Activated T-cell treated with anti-CD3 and anti-CD28 coated beads, Interleukin-2, amount 50 U/mL, for 4 hours (primary cell): ENCODE data around the gene BMS1. TPM values are rescaled to one million over a fixed set of nuclear protein-coding genes. Genes with fewer than 3 reads are reported as not detected.
"Not testable (repeated sequence)": the region's sequence is repeated elsewhere in the genome, so short reads cannot be mapped to it uniquely, and the experiment has no call there.

Experiments
- ATAC-seq, 2 donors: fragments of 200-7000 bp; cut with Tn5 transposase; one replicate each; pipeline ENCODE4 v1.10.0; 2021
- DNase-seq: peaks from one replicate; pipeline ENCODE4 v3.0.0-alpha.2; 2020
- H3K27me3 Mint-ChIP-seq: one replicate; pipeline ENCODE4 v1.8.0; 2021; ENCODE audit warnings: low read depth, mixed read lengths
- H3K36me3 Mint-ChIP-seq: one replicate; pipeline ENCODE4 v1.8.0; 2022; ENCODE audit warnings: mixed read lengths; ENCODE audit not compliant: insufficient read depth
- H3K4me1 Mint-ChIP-seq: one replicate; pipeline ENCODE4 v1.8.0; 2021; ENCODE audit warnings: low read depth, mixed read lengths
- H3K4me3 Mint-ChIP-seq: one replicate; pipeline ENCODE4 v1.8.0; 2021; ENCODE audit warnings: mild to moderate bottlenecking, moderate library complexity, mixed read lengths
- H3K9me3 Mint-ChIP-seq: one replicate; pipeline ENCODE4 v1.8.0; 2021; ENCODE audit warnings: mixed read lengths
- total RNA-seq, 3 donors: library from RNA; stranded (reverse); gene quantifications; one replicate each; pipeline ENCODE4 v1.2.1, GENCODE V29; 2021

The BMS1 gene
- total RNA-seq, 3 donors from 2014 or later, result 57.3 to 64.4 (median 58.6) TPM

DNA sequence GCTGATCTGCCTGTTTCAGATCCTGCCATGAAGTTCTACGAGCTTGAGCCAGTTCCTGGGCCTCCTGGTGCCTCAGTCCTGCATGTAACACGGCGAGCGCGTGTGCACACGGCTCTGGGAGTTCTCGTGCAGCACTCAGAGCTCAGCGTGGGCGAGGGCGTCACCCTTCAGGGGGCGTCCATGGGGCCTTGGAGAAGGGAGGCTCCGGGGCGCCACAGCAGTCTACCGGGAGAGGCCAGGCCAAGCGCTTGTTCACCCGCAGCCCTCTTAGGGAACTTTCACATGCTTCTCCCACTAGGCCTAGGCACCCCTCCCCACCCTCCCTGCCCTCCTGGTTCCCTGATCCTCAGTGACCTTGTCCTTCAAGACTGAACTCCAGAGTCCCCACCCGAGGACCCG, 83.1 kb downstream of the BMS1 start:
- H3K9me3 Mint-ChIP-seq, result no peaks in the 10 kb centered on the region
- DNase-seq (no peak), ATAC-seq (no peak)
- peaks cover 4% of the 10 kb centered on the region for H3K4me1 Mint-ChIP-seq
- H3K36me3 Mint-ChIP-seq, result no peaks in the 10 kb centered on the region
- H3K4me3 Mint-ChIP-seq, result no peak overlapping the region
- peaks cover 30% of the 10 kb centered on the region for H3K27me3 Mint-ChIP-seq

GRCh38 chr10:42866115-42866995, 83.8 kb downstream of the BMS1 start:
- Mint-ChIP-seq H3K4me1 (peaks cover 4% of the 10 kb centered on the region), H3K27me3 (peaks cover 27% of the 10 kb centered on the region), H3K36me3 (no peaks in the 10 kb centered on the region), H3K4me3 (no peak overlapping the region), H3K9me3 (no peaks in the 10 kb centered on the region)
- peak; percentile 28 for DNase-seq
- peak; percentile 70 to 76 for ATAC-seq

DNA sequence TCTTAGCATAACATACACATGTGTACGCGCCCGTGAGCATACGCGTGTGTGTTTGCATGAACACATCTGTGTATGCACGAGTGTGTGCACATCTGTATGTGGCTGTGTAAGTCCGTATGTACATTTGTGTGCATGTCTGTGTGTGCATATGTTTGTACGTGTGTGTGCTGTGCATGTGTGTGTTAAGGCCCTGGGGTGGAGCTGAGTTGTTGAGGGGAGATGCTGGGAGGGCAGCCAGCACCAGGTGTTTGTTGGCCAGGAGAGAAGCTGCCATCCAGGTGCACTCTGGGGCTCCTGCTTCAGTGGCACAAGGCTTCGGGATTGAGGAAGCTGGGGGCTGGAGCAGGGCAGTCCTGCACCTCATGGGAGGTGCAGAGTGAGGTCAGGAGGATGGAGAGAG, 85.0 kb downstream of the BMS1 start:
- Mint-ChIP-seq H3K9me3 (no peaks in the 10 kb centered on the region), H3K4me3 (no peak overlapping the region), H3K36me3 (no peaks in the 10 kb centered on the region), H3K4me1 (peaks cover 4% of the 10 kb centered on the region), H3K27me3 (peaks cover 27% of the 10 kb centered on the region)
- ATAC-seq (no peak), DNase-seq (no peak)

GRCh38 chr10:42868530-42868929, 85.9 kb downstream of the BMS1 start:
- Mint-ChIP-seq H3K36me3 (no peaks in the 10 kb centered on the region), H3K4me3 (no peak overlapping the region), H3K27me3 (peaks cover 22% of the 10 kb centered on the region), H3K4me1 (peaks cover 4% of the 10 kb centered on the region), H3K9me3 (no peaks in the 10 kb centered on the region)
- ATAC-seq, result no peak
- DNase-seq, result no peak

GRCh38 chr10:42869977-42870350, 87.4 kb downstream of the BMS1 start:
- Mint-ChIP-seq H3K4me3 (no peak overlapping the region), H3K36me3 (no peaks in the 10 kb centered on the region), H3K9me3 (no peaks in the 10 kb centered on the region), H3K27me3 (peaks cover 10% of the 10 kb centered on the region), H3K4me1 (peaks cover 4% of the 10 kb centered on the region)
- ATAC-seq (no peak), DNase-seq (no peak)

DNA sequence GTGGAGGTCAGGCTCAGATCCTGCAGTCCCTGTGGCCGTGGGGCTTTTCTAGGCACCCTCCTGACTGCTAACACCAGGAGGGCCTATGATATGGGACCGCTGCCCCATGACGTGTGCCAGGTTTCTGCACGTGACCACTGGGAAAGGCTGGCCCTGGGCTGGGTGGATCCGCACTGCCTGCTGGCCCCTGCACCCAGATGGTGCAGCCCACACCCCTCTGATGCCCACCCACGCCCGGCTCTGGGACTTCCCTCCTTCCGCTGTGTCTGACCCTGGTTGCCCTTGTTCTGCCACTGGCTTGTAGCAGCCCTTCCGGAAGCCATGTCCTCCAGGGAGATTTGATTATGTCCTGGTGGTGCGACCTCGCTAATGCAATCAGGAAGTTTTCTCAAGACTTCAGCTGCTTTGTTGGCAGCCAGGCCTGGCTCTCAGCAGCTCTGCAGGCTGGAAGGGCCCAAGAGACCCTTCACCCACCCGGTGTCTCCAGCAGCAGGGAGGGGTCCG, 88.6 kb downstream of the BMS1 start:
- DNase-seq, H3K9me3 Mint-ChIP-seq, H3K4me1 Mint-ChIP-seq, H3K36me3 Mint-ChIP-seq, ATAC-seq, H3K27me3 Mint-ChIP-seq, H3K4me3 Mint-ChIP-seq: not testable (repeated sequence)

GRCh38 chr10:42871823-42872222, 89.2 kb downstream of the BMS1 start:
- peaks cover 2% of the 10 kb centered on the region for H3K27me3 Mint-ChIP-seq
- no peak for ATAC-seq
- no peak for DNase-seq
- no peaks in the 10 kb centered on the region for H3K36me3 Mint-ChIP-seq
- H3K4me1 Mint-ChIP-seq, result peaks cover 2% of the 10 kb centered on the region
- no peak overlapping the region for H3K4me3 Mint-ChIP-seq
- H3K9me3 Mint-ChIP-seq, result no peaks in the 10 kb centered on the region

DNA sequence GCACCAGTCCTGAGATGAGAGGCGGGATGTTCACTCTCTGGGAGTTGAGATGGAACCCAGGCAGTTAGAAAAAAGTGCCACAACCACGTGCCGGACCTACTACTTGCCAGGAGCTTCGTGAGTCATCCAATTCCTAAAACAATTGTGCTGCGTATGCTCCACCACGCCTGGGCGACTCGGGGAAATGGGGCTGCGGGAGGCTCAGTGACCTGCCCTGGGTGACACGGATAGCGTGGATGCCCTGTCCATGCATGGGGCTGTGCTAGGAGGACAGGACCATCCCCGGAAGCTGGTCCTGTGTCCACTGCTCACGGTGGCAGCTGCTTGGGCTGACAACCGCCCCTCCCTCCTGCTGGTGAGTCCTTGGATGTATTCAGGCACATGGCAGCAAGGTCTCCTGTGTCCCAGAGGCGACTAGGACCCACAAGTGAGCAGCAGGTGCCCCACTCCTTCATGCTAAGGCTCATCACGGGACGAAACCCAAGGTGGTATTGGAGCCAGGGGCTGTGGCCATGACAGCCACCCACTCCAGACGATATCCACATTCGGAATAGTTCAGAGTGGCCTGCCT, 90.4 kb downstream of the BMS1 start:
- ATAC-seq (no peak), DNase-seq (no peak)
- Mint-ChIP-seq H3K27me3 (peaks cover 3% of the 10 kb centered on the region), H3K4me3 (no peak overlapping the region), H3K4me1 (no peaks in the 10 kb centered on the region), H3K9me3 (no peaks in the 10 kb centered on the region), H3K36me3 (no peaks in the 10 kb centered on the region)

GRCh38 chr10:42874713-42875387, 92.3 kb downstream of the BMS1 start:
- ATAC-seq (no peak), DNase-seq (no peak)
- Mint-ChIP-seq H3K4me3 (no peak overlapping the region), H3K9me3 (no peaks in the 10 kb centered on the region), H3K36me3 (no peaks in the 10 kb centered on the region), H3K27me3 (peaks cover 6% of the 10 kb centered on the region), H3K4me1 (no peaks in the 10 kb centered on the region)

GRCh38 chr10:42875388-42875755, 92.8 kb downstream of the BMS1 start:
- DNase-seq (no peak), ATAC-seq (no peak)
- Mint-ChIP-seq H3K27me3 (peaks cover 8% of the 10 kb centered on the region), H3K36me3 (no peaks in the 10 kb centered on the region), H3K9me3 (no peaks in the 10 kb centered on the region), H3K4me1 (no peaks in the 10 kb centered on the region), H3K4me3 (no peak overlapping the region)

DNA sequence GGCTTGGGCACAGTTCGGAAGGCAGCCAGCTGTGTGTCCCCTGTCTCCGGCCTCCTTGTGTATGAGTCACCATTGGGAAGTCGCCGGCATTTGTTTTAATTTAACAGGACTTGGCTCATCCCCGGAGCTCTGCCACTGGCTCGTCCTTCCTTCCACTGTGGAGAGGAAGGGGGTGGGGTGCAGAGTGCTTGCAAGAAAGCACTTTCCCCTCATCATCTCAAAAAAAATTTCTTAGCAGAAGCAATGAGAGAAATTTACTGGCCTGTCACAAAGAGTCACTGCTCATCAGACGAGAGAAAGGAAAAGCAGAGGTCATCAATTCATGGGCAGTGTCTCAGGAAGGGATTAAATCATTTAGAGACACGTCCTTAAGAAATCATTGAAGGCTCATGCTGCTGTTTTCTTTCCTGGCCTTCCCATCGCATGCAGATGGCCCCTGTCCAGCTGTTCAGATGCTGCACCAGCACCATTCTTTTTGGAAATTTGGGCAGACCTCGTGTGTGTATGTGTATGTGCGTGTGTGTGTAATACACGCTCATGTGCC, 93.3 kb downstream of the BMS1 start:
- H3K36me3 Mint-ChIP-seq, result no peaks in the 10 kb centered on the region
- ATAC-seq (no peak), DNase-seq (no peak)
- no peaks in the 10 kb centered on the region for H3K4me1 Mint-ChIP-seq
- H3K9me3 Mint-ChIP-seq, result no peaks in the 10 kb centered on the region
- no peak overlapping the region for H3K4me3 Mint-ChIP-seq
- H3K27me3 Mint-ChIP-seq, result peaks cover 8% of the 10 kb centered on the region

DNA sequence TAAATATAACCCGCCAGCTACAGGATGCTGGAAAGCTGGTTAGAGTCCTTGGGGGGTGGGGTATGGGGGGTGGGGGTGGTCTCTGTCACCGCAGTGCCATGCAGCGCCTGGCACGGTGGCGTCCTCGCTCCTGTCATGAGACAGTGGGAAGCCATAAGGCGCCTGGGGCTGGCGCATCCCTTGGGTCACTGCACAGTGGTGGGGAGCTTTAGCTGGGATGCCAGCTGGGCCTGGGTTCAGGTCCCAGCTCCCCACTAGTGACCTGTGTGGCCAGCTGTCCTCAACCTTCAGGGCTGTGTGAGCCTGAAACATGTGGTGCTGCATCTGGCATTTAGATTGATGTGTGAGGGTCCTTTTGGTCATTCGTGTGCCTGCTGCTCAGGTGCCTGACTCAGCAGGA, 93.9 kb downstream of the BMS1 start:
- Mint-ChIP-seq H3K36me3 (no peaks in the 10 kb centered on the region), H3K9me3 (peaks cover 3% of the 10 kb centered on the region), H3K4me3 (no peak overlapping the region), H3K4me1 (no peaks in the 10 kb centered on the region), H3K27me3 (peaks cover 8% of the 10 kb centered on the region)
- ATAC-seq (no peak), DNase-seq (no peak)

DNA sequence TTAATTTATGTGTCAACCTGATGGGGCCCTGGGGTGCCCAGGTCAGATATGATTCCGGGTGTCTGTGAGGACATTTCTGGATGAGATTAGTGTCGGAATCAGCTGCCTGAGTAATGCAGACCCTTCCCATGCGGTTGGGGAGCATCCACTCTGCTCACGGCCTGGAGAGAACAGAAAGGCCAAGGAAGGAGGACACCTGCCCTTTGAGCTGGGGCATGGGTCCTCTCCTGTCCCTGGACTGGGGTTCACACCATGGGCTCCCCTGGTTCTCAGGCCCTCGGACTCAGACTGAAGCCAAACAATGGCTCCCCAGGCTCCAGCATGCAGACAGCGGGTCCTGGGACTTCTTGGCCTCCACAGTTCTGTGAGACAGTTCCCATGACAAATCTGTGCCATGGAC, 94.3 kb downstream of the BMS1 start:
- ATAC-seq (no peak), DNase-seq (no peak)
- H3K4me1 Mint-ChIP-seq, result no peaks in the 10 kb centered on the region
- peaks cover 5% of the 10 kb centered on the region for H3K9me3 Mint-ChIP-seq
- no peak overlapping the region for H3K4me3 Mint-ChIP-seq
- peaks cover 8% of the 10 kb centered on the region for H3K27me3 Mint-ChIP-seq
- H3K36me3 Mint-ChIP-seq, result no peaks in the 10 kb centered on the region

GRCh38 chr10:42877496-42878030, 95.0 kb downstream of the BMS1 start:
- peaks cover 11% of the 10 kb centered on the region for H3K9me3 Mint-ChIP-seq
- DNase-seq (no peak), ATAC-seq (no peak)
- H3K4me1 Mint-ChIP-seq, result no peaks in the 10 kb centered on the region
- H3K36me3 Mint-ChIP-seq, result no peaks in the 10 kb centered on the region
- H3K27me3 Mint-ChIP-seq, result peaks cover 8% of the 10 kb centered on the region
- no peak overlapping the region for H3K4me3 Mint-ChIP-seq
